Kidney glomerular epithelial cell (primary cell): Measurements from ENCODE around the gene APOA4.

Experiments
- DNase-seq: peaks from one replicate; lab custom pipeline; 2025; lab: John Stamatoyannopoulos, UW

Gene APOA4

GRCh38 chr11:116800610-116801009, 22.5 kb downstream of the APOA4 start:
- DNase-seq, result no peak

GRCh38 chr11:116798368-116798767, 24.7 kb downstream of the APOA4 start:
- DNase-seq, result no peak

- DNase-seq, result no peak
These were observed 25.3 kb downstream of the APOA4 start for GRCh38 chr11:116797816-116798215.

GRCh38 chr11:116796548-116796947, 26.6 kb downstream of the APOA4 start:
- no peak for DNase-seq

GRCh38 chr11:116794851-116795250, 28.3 kb downstream of the APOA4 start:
- DNase-seq, result no peak

GRCh38 chr11:116793772-116794097, 29.4 kb downstream of the APOA4 start:
- DNase-seq, result no peak

- DNase-seq, result peak; percentile 37
These were observed 30.0 kb downstream of the APOA4 start for GRCh38 chr11:116792869-116793771.

GRCh38 chr11:116792144-116792868, 30.8 kb downstream of the APOA4 start:
- no peak for DNase-seq

GRCh38 chr11:116791813-116792143, 31.3 kb downstream of the APOA4 start, which contains the start of gene APOA5:
Gene APOA5, minus strand, starts transcription at chr11:116791879. Its CDS starts 19 bp downstream, at chr11:116791860.
- DNase-seq, result no peak

GRCh38 chr11:116791002-116791812, 31.9 kb downstream of the APOA4 start:
- peak; percentile 25 for DNase-seq

GRCh38 chr11:116790167-116791001, 32.7 kb downstream of the APOA4 start:
- DNase-seq, result no peak

- no peak for DNase-seq
These were observed 34.1 kb downstream of the APOA4 start for GRCh38 chr11:116788975-116789374.

GRCh38 chr11:116788534-116788933, 34.6 kb downstream of the APOA4 start:
- no peak for DNase-seq

GRCh38 chr11:116787786-116788486, 35.2 kb downstream of the APOA4 start, which contains the start of gene ZPR1:
Gene ZPR1, minus strand, starts transcription at chr11:116788023. Its CDS starts 33 bp downstream, at chr11:116787990.
- peak; percentile 55 for DNase-seq

GRCh38 chr11:116787436-116787785, 35.7 kb downstream of the APOA4 start:
- no peak for DNase-seq

- DNase-seq, result no peak
These were observed 36.1 kb downstream of the APOA4 start for GRCh38 chr11:116786966-116787365.

- DNase-seq, result no peak
These were observed 36.8 kb downstream of the APOA4 start for GRCh38 chr11:116786326-116786725.

GRCh38 chr11:116782728-116783127, 40.4 kb downstream of the APOA4 start:
- no peak for DNase-seq

GRCh38 chr11:116778556-116778955, 44.5 kb downstream of the APOA4 start:
- no peak for DNase-seq

GRCh38 chr11:116777056-116777455, 46.0 kb downstream of the APOA4 start:
- DNase-seq, result no peak

- DNase-seq, result no peak
These were observed 46.6 kb downstream of the APOA4 start for GRCh38 chr11:116776522-116776984.
